Nucleus accumbens (tissue), 56 donors: Measurements from ENCODE around the gene ZNF746.

Source experiments
- DNase-seq, 56 donors: peaks; one replicate each; lab custom pipeline; 2025; lab: John Stamatoyannopoulos, UW

Gene ZNF746

GRCh38 chr7:149432121-149432691 is 65.4 kb downstream of the ZNF746 start:
- DNase-seq = no peak

GRCh38 chr7:149431486-149432120 is 66.0 kb downstream of the ZNF746 start:
- no peak for DNase-seq

- DNase-seq = no peak
These were observed 67.4 kb downstream of the ZNF746 start for GRCh38 chr7:149430192-149430591.

GRCh38 chr7:149427893-149428292 is 69.7 kb downstream of the ZNF746 start:
- DNase-seq = no peak

GRCh38 chr7:149427096-149427680 is 70.4 kb downstream of the ZNF746 start:
- DNase-seq = peak in 1 of 56 donors; percentile 15

- no peak for DNase-seq
These were observed 74.0 kb downstream of the ZNF746 start for GRCh38 chr7:149423449-149424110.

- peak in 1 of 56 donors; percentile 11 for DNase-seq
These were observed 74.7 kb downstream of the ZNF746 start for GRCh38 chr7:149422914-149423301.
